ENCODE data around the gene HCLS1. TPM values are rescaled to one million over a fixed set of nuclear protein-coding genes. Genes with fewer than 3 reads are reported as not detected.
"Not testable (repeated sequence)": the region's sequence is repeated elsewhere in the genome, so short reads cannot be mapped to it uniquely, and the experiment has no call there.

HCLS1 gene
- polyA plus RNA-seq, 1 of the 3 experiments (the other 2 are of a cell fraction), result 0.23 TPM

DNA sequence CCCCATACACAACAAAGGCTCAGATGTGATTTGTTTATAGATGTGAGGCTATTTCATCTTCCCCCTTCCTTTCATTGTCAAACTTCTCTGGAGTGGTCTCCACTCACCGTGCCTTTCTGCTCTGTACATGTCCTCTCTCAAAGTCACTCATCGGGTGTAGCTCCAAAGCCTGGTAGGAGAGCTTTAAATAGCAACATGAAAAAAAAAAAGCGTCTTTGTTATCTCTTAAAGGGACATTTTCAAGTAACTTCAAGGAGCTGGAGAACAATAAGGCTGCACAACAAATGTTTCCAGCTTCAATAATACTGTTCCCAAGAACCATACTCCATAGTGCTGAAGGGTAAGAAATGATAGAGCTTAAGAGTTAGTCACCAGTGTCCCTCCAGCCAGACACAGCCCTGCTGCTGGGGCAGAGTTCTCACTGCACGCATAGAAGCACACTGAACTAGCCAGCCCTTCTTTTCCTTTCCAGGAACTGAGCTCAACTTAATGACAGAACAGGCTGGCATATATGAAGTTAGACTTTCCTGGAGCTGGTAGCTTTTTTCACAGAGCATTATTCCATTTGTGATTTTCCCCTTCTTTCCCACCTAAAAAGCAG lies 59.4 kb downstream of the HCLS1 start:
- H3K4me2 ChIP-seq, result no peak overlapping the region
- POLR2A ChIA-PET, result no interaction called here
- no peak overlapping the region for H3K4me3 ChIP-seq (ENCODE audit: low read depth in 2 of 2, low read length in 1 of 2)
- no peaks in the 10 kb centered on the region for H3K27me3 ChIP-seq (ENCODE audit: insufficient read depth)
- no peak overlapping the region for H2AFZ ChIP-seq (ENCODE audit: low read depth)
- 20% methylated on average over 4 of the region's 4 CpGs for WGBS (ENCODE audit: low lambda C conversion rate)
- H3K4me1 ChIP-seq (ENCODE audit: control insufficient read depth in 1 of 2, insufficient read depth in 2 of 2, low read depth in 1 of 2, low read length in 1 of 2), result no peaks in the 10 kb centered on the region
- H4K20me1 ChIP-seq (ENCODE audit: insufficient read depth), result no peaks in the 10 kb centered on the region
- no peaks in the 10 kb centered on the region for H3F3A ChIP-seq (replicated peaks; ENCODE audit: insufficient read depth)
- TF ChIP-seq EZH2phosphoT487 (IDR thresholded peaks at IDR 0.05; ENCODE audit: borderline replicate concordance, low read depth), result no peak
- TF ChIP-seq RCOR1 (IDR thresholded peaks at IDR 0.05; ENCODE audit: low read length), result no peak
- no peak for TF ChIP-seq JUND (IDR thresholded peaks at IDR 0.05)
- no peak for TF ChIP-seq YY1 (IDR thresholded peaks at IDR 0.05; ENCODE audit: low read depth)
- no peak for TF ChIP-seq RXRA (IDR thresholded peaks at IDR 0.05; ENCODE audit: borderline replicate concordance, low read depth)
- no peak for TF ChIP-seq REST (IDR thresholded peaks at IDR 0.05; ENCODE audit: low read depth, low read length)
- no peak for TF ChIP-seq GATA2 (CRISPR knock-in tag; IDR thresholded peaks at IDR 0.05)
- no peak for TF ChIP-seq USF1 (IDR thresholded peaks at IDR 0.05; ENCODE audit: borderline replicate concordance, low read depth)
- H3K36me3 ChIP-seq (replicated peaks in 1 of 2; ENCODE audit: control insufficient read depth in 1 of 2, insufficient read depth in 2 of 2, low read length in 1 of 2), result no peaks in the 10 kb centered on the region
- no peaks in the 10 kb centered on the region for H3K79me2 ChIP-seq (ENCODE audit: insufficient read depth)
- no peaks in the 10 kb centered on the region for H3K9me2 ChIP-seq
- H3K9me3 ChIP-seq, result no peaks in the 10 kb centered on the region
- H3K9ac ChIP-seq, result no peak overlapping the region
- no peak for DNase-seq
- no peak overlapping the region for H3K27ac ChIP-seq (ENCODE audit: low read depth in 2 of 2, low read length in 1 of 2)
- CTCF ChIA-PET, result no interaction called here

DNA sequence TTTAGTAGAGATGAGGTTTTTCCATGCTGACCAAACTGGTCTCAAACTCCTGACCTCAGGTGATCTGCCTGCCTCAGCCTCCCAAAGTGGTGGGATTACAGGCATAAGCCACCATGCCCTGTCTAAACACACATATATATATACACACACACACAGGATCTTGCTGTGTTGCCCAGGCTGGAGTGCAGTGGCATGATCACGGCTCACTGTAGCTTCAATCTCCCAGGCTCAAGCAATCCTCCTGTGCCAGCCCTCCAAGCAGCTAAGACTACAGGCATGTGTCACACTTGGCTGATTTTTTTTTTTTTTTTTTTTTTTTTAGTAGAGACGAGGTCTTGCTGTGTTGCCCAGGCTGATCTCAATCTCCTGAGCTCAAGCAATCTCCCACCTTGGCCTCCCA lies 60.8 kb downstream of the HCLS1 start:
- H3K4me1 ChIP-seq (ENCODE audit: control insufficient read depth in 1 of 2, insufficient read depth in 2 of 2, low read depth in 1 of 2, low read length in 1 of 2); POLR2A ChIA-PET; H3K9me3 ChIP-seq; H3K4me2 ChIP-seq; DNase-seq; H3F3A ChIP-seq (replicated peaks; ENCODE audit: insufficient read depth); CTCF ChIA-PET; H3K79me2 ChIP-seq (ENCODE audit: insufficient read depth); H3K9ac ChIP-seq; H4K20me1 ChIP-seq (ENCODE audit: insufficient read depth); H3K27me3 ChIP-seq (ENCODE audit: insufficient read depth); H3K27ac ChIP-seq (ENCODE audit: low read depth in 2 of 2, low read length in 1 of 2); H2AFZ ChIP-seq (ENCODE audit: low read depth); H3K9me2 ChIP-seq; H3K4me3 ChIP-seq (ENCODE audit: low read depth in 2 of 2, low read length in 1 of 2); H3K36me3 ChIP-seq (replicated peaks in 1 of 2; ENCODE audit: control insufficient read depth in 1 of 2, insufficient read depth in 2 of 2, low read length in 1 of 2): not testable (repeated sequence)
- 44% methylated on average over 2 of the region's 2 CpGs for WGBS (ENCODE audit: low lambda C conversion rate)
